HG03354 (cell line): Measurements from ENCODE around the gene PIP5K1B.
A peak's percentile ranks its signal among the peaks of the same experiment; 100 is the strongest.
"Not testable (repeated sequence)": the region's sequence is repeated elsewhere in the genome, so short reads cannot be mapped to it uniquely, and the experiment has no call there.

Experiments
- ATAC-seq: cut with Tn5 transposase; IDR thresholded peaks from one replicate; pipeline ENCODE4 v1.9.1; 2021; ENCODE audit warnings: mild to moderate bottlenecking; ENCODE audit not compliant: unreplicated experiment, poor library complexity, severe bottlenecking

PIP5K1B gene

DNA sequence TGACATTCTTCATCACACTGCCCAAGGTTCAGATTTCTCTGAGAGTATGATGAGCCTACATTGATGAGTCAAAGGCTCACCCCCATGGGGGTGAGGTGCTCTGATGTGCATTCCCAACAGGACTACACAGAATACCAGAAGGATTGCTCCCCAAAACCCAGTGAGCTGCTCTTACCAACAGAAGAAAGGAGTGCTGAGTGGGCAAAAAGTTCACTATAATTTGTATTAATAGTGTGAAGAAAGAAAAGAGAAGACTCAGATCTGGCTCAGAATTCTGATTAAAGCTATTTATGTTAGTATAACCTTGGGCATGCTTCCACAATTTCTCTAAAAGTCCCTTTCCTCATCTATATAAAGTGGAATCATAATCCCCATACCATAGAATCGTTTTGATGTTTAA is 262.8 kb downstream of the PIP5K1B start:
- no peak for ATAC-seq

DNA sequence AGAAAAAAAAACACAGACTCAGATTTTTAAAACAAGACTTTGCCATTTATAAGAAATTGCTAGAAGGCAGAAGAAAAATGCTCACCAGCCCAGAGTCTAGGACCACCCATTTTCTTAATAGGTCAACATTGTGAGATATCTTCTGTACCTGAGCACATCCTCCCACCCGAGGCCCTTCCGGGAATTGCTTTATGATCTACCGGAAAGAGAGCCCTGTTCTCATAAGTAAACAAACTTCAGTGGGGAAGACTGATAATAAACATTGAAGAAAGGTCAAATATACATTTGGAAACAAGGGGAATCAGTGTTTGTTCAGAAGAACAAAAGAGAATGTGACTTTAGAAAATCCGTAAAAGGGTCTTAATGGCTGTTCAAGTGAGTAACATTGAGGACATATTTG is 264.5 kb downstream of the PIP5K1B start:
- no peak for ATAC-seq

DNA sequence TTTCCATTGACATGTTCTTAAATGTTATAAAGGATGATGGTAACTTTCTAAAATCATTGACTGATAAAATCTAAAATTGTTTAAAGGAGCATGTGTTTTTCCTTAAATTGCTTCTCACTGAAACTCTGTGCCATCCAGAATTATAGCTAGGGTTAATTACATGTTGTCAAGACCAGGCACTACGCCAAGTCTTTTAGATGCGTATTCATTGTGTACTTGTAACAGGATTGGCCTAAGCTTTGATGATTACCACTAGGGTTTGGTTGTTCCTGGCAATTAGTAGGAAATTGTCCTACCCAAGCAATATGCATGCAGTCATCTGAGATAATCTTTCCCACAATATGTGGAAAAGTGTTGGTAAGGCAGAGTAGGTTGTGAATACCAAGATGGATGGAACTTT is 265.1 kb downstream of the PIP5K1B start:
- ATAC-seq: no peak

DNA sequence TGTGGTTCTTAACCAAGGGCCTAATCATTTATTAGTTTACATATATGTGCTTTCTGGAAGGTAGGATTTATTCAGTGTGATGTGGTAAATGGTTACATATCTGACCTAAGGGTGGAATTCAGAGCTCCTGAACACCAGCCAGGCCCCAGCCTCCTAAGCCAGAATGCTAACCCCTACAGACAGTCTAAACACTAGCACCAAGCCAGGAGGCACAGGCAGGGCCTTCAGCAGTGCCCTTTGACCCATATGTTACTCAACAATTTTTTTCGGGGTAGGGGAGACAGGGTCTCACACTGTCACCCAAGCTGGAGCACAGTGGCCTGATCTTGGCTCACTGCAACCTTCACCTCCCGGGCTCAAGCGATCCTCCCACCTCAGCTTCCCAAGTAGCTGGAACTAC is 268.6 kb downstream of the PIP5K1B start:
- ATAC-seq: no peak

DNA sequence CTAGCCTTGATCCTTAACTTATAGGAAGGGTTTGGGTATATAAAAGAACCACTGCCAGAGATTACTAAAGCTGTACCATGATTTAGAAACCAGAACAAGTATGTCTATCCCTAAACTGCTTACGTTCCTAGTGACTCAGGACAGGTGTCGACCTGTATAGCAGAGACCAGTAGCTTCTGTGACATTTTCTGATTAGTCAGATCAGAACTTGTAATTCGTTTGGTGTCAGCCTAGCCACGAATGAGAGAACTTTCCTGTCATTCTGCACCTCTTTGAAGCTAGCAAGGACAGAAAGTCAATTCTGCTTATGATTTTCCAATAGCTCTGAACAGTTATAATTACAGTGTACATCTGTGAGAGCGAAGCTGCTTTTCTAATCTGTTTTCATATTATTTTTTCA is 269.4 kb downstream of the PIP5K1B start:
- peak; percentile 89 for ATAC-seq

DNA sequence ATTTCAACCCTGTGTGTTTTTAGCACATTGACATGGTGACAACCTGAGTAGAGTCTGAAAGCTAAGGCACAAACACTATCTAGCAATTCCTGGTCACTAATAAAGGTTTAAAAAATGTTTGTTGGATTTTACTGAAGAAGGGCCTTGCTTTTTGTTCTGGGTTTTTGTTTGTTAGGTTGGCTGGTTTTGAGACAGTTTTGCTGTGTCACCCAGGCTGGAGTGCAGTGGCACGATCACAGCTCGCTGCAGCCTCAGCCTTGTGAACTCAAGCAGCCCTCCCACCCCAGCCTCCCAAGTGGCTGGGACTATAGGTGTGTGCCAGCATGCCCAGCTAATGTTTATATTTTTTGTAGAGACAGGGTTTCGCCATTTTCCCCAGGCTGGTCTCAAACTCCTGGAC is 269.9 kb downstream of the PIP5K1B start:
- ATAC-seq: no peak

DNA sequence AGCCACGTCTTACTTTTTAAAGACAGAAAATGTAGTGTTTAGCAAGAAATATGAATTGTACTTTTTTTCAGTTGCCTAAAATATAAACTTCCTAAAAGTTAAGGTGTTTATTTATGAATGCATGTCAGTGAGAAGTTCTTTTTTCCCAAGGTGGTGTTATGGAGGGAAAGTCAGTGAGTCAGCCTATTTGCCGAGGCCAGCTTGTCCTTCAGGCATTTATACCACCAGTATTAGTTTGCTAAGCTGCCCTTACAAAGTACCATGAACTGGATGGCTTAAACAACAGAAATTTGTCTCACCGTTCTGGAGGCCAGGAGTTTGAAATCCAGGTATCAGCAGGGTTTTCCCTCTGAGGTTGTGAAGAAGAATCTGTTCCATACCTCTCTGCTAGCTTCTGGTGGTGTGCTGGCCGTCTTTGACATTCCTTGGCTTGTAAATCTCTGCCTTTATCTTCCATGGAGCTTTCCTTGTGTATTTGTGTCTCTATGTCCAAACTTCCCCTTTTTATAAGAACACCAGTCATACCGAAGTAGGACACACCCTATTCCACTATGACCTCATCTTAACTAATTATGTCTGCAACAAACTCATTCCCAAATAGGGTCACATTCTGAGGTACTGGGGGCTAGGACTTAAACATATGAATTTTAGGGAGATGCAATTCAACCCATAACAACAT is 270.5 kb downstream of the PIP5K1B start:
- no peak for ATAC-seq

DNA sequence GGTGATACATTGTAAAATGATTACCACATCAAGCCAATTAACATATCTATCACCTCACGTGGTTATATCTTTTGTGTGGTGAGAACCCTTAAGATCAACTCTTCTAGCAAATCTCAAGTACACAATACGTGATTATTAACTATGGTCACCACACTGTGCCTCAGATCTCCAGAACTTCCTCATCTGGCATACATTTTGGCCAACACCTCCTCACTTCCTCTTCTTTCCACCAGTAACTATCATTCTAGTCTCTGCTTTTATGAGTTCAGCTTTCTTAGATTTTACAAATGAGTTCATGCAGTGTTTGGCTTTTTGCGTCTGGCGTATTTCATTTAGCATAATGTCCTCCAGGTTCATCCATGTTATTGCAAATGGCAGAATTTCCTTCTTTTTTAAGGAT is 273.0 kb downstream of the PIP5K1B start:
- peak; percentile 42 for ATAC-seq

DNA sequence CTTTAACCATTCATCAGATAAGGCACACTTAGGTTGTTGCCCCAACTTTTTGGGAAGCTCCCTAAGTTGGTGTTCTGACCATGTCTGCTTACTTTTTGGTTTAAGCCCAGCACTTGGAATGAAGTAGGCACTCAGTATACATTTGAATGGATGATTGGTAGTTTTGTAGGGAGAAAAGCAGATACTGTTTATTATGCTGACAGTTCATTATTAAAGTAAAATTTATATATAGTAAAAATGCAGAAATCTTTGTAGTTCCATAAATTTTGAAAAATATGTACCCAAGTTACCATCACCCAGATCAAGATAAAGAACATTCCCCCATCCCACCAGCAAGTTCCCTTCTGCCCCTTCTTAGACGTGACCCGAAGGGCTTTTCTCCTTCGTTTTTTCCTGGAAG is 273.5 kb downstream of the PIP5K1B start:
- no peak for ATAC-seq

DNA sequence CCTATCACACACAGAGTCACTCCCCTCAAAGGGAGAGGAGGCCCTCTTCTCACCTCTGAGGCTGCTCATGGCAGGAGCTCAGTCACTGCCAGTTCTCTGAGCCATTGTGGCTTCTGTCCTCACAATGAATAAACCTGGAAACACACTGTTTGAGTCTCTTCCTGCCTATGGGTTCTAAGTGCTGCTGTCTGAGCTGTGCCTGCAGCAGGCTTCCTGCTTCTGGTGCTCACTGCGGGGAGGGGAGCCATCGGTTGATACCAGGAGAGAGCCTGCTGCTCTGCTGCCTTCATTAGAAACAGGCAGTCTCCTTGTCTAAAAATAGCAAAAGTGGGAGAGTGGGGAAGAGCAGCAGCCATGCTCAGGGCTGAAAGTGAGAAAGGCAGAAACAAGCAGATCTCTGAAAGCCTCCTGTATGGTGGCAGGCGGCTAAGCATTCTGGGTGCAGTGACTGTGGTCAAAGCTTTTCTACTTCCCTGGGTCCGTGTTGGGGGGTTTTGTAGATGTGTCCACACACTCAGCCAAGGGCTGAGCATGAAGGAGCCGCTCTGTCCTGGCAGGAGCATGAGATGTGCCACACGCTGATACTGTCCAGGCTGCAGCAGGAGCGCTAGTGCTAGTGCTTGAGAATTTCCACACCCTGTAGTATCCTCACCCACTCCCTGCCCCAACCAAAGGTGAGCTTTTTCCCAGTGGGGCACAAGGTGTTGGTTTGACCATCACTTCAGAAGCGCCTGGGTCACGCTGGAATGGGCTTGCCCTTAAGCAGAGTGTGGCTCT is 274.7 kb downstream of the PIP5K1B start:
- peak; percentile 32 for ATAC-seq

DNA sequence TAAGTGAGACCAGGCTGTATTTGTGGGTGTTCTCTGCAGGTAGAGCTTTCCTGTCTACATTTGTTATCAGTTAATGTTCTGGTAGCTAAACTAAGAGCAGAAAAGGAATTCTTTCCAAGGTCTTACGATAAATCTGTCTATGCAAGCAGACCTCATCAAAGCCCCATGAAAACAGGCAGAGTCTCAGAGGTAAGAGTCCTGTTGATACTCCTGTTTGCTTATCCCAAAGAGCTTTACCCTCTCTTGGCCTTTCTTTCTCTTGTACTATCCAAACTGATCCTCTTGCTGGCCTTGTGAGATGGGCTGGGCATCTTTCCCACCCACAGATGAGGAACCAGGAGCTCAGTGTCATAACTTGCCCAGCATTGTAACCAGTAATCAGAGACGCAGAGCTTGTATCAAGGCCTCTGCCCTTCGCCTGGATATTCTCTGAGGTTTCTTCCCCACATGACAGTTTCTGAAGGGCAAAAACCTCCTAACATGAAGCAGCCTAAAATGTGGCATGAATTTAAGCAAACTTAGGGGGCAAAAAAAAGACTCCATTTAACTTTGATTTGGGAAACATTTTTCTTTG is 275.4 kb downstream of the PIP5K1B start:
- ATAC-seq: no peak

DNA sequence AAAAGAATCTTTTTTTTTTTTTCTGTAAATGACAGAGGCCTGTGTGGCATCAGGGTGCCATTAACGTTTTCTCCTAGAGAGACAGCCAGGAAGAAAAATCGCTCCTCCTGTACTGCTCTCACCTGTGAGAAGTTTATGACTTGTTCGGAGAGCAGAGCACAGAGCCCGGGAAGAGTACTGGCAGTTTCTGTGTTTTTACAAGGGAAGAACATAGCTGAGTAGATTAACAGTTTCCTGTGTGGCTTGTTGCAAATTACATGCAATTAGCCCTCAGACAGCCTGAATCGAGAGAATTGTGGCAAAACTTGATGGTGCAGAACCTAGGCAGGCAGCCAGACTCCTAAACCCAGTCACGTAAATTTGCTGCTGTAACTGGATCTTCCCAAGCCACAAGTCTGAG is 276.7 kb downstream of the PIP5K1B start:
- ATAC-seq: peak; percentile 45

DNA sequence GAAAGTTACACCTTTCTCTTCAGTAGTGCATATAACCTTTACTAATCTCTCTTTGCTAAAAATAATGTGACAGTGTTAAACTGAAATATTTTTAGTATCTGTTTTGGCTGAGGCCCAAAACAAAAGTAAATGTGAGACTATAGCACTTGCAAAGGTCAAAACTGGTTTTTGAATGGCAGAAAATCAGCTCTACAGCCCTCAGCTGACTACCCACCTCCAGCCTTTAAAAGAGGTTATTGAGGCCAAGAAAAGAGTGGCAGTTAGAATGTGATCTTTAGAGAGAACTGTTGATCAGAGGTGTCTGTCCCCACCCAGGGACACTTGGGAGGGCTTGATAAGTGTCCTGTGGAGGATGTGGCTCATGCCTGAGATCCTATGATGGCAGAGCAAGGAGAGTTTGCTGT is 278.0 kb downstream of the PIP5K1B start:
- ATAC-seq: no peak

DNA sequence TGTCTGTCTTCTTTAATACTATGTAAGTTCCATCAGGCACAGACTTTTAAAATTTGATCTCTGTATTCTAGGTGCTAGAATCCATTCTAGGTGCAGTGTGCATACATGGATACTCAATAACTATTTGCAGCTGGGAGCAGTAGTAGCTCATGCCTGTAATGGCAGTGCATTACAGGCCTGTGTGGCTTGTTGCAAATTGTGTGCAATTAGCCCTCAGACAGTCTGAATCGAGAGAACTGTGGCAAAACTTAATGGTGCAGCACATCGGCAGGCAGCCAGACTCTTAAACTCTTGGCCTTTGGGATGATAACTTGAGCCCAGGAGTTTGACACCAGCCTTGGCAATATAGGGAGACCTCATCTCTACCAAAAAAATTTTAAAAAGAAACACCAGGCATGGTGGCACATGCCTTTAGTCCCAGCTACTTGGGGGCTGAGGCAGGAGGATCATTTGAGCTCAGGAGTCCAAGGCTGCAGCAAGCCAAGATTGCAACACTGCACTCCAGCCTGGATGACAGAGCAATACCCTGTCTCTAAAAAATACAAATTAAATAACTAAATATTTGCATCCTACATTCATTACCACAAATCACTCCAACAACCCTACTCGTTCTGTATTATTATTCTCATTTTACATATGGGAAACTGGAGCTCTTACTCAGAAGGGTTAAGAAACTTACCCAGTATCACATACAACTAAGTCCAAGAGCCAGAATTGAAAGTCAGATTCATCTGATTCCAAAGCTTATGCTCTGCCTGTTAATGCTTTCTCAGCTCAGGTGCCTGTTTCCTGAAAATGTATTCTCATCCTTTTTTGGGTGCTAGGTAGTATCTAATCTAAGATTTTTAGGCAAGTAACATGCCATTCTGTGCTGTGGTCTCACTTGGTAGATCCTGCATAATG is 278.7 kb downstream of the PIP5K1B start:
- ATAC-seq: no peak

DNA sequence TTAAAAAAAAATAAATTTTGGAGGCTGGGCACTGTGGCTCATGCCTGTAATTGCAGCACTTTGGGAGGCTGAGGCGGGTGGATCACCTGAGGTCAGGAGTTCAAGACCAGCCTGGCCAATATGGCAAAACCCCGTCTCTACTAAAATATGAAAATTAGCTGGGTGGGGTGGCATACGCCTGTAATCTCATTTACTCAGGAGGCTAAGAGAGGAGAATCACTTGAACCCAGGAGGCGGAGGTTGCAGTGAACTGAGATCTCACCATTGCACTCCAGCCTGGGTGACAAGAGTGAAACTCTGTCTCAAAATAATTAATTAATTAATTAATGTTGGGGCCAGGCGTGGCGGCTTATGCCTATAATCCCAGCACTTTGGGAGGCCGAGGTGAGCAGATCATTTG is 281.9 kb downstream of the PIP5K1B start:
- not testable (repeated sequence) for ATAC-seq

DNA sequence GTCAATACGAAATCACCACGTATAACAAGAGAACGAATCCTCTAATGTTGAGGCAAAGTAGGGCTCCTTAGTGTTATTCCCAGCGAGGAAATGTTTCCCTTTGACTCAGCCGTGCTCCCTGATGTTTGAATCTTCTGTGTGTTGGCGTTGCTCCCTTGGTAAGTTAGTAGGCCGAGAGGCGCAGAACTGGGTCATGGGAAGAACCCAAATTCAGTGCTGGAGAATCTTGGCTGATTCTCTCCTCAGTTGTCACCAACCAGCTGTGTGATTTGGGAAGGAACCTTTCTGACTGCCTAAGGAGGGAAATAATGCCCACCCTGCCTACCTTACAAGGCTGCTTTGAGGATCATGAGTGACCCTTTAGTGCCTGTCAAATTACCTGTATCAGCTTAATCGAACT is 286.4 kb downstream of the PIP5K1B start:
- ATAC-seq: no peak

DNA sequence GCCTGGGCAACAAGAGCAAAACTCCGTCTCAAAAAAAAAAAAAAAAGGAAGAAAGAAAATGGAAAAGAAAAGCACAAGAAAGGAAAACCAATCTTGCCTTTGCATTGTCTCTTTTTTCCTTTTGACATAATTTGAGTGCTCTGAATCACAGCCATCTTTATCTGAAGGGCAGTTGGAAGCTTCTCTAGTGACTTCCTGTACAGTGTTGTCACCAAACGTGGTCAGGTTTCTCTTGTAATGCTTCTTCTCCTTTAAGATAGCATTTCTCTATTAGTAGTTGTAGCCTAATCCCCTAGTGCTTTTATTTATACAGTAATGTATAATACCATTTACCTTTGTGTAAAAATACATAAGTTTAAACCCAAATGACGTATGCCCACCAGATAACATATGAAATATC is 290.7 kb downstream of the PIP5K1B start:
- no peak for ATAC-seq

DNA sequence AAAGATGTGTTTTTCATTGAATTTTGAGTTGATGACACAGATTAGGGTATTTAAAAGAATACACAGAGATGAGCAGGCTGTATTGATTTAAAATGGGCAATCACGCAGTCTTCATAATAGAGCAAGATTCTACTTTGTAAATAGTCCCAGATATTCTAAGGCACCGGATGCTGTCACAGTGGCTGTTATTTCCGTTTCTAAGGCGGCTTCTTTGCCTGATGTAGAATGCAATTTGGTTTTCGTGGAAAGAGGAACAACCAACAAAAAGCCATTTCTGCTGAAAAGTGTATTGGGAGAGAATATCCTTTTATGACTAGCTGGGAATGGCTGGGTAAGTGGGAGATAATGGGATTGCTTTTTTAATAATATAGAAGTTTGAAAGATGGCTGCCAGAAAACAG is 291.4 kb downstream of the PIP5K1B start:
- no peak for ATAC-seq

DNA sequence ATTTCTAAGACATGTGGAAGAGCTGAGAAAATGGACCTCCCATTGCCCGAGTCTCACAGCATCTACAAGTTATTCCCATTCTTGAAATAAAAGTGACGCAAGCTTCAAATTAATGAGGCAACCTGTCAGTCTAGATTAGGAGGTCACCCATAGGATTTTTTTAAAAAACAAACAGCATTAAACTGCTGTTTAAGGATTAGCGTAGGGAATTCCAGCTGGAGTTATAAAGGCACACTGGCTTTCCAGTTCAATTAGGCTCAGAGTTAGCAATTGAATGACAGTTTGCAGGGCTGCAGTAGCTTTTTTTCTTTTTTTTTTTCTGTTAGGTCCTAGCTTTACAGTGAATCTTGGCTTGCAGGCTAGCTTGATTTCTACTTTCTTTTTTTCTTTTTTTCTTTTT is 292.6 kb downstream of the PIP5K1B start:
- no peak for ATAC-seq

DNA sequence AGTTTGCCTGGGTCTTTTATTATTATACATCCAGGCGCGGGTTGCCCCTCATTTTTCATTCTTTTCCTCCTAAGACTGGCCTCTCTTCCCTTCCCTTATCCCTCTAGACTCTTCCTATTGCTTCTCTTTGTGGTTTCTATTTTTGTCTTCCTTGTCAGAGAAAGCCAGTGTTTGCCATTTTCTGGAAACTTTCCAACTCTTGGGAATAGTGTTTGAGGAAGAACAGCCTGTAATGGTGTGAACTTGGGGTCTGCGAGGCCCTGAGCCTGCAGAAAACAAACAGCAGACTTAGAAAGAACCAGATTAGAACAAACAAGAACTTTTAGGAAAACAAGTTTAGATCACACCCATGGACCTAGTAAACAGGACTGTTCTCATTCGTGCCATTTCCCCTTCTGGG is 293.3 kb downstream of the PIP5K1B start:
- no peak for ATAC-seq
